Adipocyte (in vitro differentiated cells): ENCODE results near the gene ATAD3B.

Source experiments
- DNase-seq: peaks from one replicate; pipeline ENCODE4 v3.0.0-alpha.2; 2015; ENCODE audit warnings: low read depth
- H3K27me3 ChIP-seq: replicated peaks from 2 replicates; pipeline ENCODE4 v1.7.0; 2013; ENCODE audit warnings: mild to moderate bottlenecking, low read length, moderate library complexity; ENCODE audit not compliant: control insufficient read depth, insufficient read depth
- H3K36me3 ChIP-seq: 2 replicates; pipeline ENCODE4 v1.7.0; 2013; ENCODE audit warnings: low read length, mild to moderate bottlenecking, moderate library complexity; ENCODE audit not compliant: control insufficient read depth, insufficient read depth, severe bottlenecking
- H3K4me1 ChIP-seq: 2 replicates; pipeline ENCODE4 v1.7.0; 2013; ENCODE audit warnings: mild to moderate bottlenecking, low read length, moderate library complexity; ENCODE audit not compliant: control insufficient read depth, insufficient read depth
- H3K4me3 ChIP-seq: 2 replicates; pipeline ENCODE4 v1.7.0; 2013; ENCODE audit warnings: mild to moderate bottlenecking, low read length, moderate library complexity
- H3K9ac ChIP-seq: 2 replicates; pipeline ENCODE4 v1.7.0; 2013; ENCODE audit warnings: mild to moderate bottlenecking, low read length, moderate library complexity
- H3K9me3 ChIP-seq: 2 replicates; pipeline ENCODE4 v1.7.0; 2013; ENCODE audit warnings: mild to moderate bottlenecking, low read length, moderate library complexity; ENCODE audit not compliant: control insufficient read depth

Gene ATAD3B

DNA sequence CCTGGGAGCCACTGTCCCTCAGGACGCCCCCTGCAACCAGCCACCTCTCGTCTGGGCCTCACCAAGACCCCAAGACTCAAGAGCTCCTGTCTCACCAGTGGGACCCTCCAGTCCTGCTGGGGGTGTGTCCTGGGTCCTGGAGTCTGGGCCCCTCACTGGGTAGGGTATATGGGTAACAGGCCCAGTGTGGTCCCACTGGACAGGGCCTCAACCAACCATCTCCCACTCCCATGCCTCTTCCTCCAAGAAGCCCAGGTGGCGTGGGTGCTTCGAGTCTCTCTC lies 36.8 kb upstream of the ATAD3B start:
- H3K36me3 ChIP-seq = no peaks in the 10 kb centered on the region
- peaks cover 29% of the 10 kb centered on the region for H3K4me1 ChIP-seq

DNA sequence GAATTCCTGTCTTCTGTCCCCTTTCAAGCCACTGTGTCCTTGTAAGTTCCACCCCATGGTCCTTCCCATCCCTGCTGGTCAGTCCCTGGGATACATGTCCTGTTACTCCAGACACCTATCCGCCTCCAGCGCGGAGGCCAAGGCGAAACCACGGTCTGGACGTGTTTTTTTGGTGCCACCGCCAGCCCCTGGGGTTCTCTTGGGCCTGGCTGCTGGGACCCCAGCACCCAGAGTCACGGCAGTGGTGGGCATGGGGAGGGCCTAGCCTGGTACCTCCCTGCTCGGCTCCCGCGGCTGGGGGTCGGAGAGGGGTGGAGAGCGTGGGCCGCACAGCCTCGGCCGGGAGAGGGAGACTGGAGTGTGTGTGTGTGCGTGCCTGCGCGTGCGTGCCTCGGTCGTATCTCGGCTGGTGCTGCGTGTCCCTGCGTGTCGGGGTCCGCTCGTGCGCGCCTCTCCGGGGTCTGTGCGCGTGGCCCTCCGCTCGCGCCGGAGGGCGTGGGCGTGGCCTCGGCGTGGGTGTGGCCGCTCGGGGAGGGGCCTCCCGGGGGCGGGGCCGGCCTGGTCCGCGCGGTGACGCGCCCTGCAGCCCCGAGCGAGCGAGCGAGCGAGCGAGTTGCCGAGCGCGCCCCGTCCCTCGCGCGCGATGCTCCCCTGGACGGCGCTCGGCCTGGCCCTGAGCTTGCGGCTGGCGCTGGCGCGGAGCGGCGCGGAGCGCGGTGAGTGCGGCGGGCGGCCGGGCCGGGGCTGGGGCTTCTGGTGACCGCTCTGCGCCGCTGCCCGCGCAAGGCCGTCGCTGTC lies 36.3 kb upstream of the ATAD3B start, which contains the start of gene VWA1:
Gene VWA1, plus strand, starts transcription at position 585 of the 798 bp plus-strand sequence. Its CDS starts 59 bp downstream, at position 644.
- no peaks in the 10 kb centered on the region for H3K27me3 ChIP-seq
- peak; percentile 83 for DNase-seq
- H3K9ac ChIP-seq = no peak within 1 kb of the TSS
- H3K4me1 ChIP-seq = peaks cover 23% of the 10 kb centered on the region
- no peaks in the 10 kb centered on the region for H3K9me3 ChIP-seq
- peak within 1 kb of the TSS; percentile 59 for H3K4me3 ChIP-seq
- H3K36me3 ChIP-seq = no peaks in the 10 kb centered on the region

More for the DNA sequence above, 36.8 kb upstream of the ATAD3B start:
- DNase-seq = no peak
- H3K27me3 ChIP-seq = no peaks in the 10 kb centered on the region
- no peak overlapping the region for H3K4me3 ChIP-seq
- H3K9ac ChIP-seq = no peak overlapping the region
- no peaks in the 10 kb centered on the region for H3K9me3 ChIP-seq

DNA sequence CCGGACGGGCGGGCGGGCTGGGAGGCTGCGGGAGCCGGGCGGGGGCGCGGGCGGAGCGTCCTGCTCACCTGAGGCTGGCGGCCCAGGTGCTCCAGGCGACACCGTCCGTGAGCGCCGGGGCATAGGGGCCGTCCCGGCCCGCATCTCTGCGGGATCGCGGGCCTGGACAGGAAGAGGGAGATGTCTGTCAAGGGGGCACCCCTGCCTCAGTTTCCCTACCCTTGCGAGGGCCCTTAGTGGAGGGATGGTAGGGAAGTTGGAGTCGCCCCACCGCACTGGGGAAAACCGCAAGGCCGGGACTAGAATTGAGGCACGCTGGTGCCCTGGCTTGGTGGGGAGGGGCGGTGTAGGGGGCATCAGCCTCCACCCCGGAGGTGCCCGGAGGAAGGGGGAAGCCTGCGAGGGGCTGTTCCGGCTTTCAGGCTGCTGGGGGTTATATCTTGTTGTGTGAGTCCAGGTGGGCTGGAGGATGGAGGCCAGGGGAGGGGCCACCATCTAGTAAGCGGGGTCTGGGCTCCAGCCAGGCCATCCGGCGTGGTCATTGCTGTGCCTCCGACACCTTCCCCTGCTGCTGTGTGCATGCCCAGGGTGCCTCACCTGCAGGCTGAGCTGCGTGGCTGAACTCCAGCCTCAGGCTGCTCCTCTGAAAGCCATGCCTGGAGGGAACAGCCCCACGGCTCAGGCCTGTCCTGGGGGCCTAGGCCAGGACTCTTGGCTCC lies 35.5 kb upstream of the ATAD3B start:
- Histone ChIP-seq H3K27me3 (no peaks in the 10 kb centered on the region), H3K9me3 (no peaks in the 10 kb centered on the region), H3K4me1 (peaks cover 20% of the 10 kb centered on the region), H3K36me3 (no peaks in the 10 kb centered on the region), H3K9ac (no peak overlapping the region), H3K4me3 (no peak overlapping the region)
- DNase-seq = no peak

DNA sequence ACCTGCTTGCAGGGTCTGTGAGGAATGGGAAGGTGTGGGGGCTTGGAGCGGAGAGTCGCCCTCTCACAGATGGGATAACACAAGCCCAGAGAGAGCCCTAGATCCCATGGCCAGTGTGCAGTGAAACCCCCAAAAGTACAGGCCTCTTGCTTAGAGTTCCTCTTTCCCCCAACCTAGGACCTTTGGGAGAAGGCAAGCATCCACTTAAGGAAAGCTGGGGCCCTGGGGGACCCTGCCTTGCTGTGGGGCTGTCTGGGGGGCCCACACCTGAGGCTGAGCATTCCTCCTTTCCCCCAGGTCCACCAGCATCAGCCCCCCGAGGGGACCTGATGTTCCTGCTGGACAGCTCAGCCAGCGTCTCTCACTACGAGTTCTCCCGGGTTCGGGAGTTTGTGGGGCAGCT lies 34.9 kb upstream of the ATAD3B start:
- Histone ChIP-seq H3K9me3 (no peaks in the 10 kb centered on the region), H3K27me3 (no peaks in the 10 kb centered on the region), H3K9ac (no peak overlapping the region), H3K4me3 (no peak overlapping the region), H3K36me3 (no peaks in the 10 kb centered on the region), H3K4me1 (peaks cover 23% of the 10 kb centered on the region)
- DNase-seq = no peak

DNA sequence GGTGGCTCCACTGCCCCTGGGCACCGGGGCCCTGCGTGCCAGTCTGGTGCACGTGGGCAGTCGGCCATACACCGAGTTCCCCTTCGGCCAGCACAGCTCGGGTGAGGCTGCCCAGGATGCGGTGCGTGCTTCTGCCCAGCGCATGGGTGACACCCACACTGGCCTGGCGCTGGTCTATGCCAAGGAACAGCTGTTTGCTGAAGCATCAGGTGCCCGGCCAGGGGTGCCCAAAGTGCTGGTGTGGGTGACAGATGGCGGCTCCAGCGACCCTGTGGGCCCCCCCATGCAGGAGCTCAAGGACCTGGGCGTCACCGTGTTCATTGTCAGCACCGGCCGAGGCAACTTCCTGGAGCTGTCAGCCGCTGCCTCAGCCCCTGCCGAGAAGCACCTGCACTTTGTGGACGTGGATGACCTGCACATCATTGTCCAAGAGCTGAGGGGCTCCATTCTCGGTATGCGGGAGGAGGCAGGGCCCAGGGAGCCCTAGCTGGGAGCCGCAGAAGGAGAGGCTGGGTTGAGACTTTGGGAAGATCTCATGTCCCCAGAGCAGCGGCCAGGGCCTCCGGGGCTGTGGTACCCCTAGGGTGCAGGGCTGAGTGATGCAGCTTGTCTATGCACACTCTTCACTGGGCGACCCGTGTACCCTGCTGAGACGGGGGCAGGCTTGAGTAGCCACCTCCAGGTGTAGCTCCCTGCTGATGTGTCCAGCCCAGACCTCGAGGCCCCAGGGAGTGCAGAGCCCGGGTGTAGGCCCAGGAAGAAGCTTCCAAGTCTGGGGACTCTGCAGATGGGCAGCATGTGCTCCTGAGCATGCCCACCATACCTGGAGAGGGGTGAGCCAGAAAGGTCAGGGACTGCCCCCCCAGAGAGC lies 34.3 kb upstream of the ATAD3B start:
- Histone ChIP-seq H3K36me3 (no peaks in the 10 kb centered on the region), H3K27me3 (no peaks in the 10 kb centered on the region), H3K4me3 (no peak overlapping the region), H3K9ac (no peak overlapping the region), H3K4me1 (peaks cover 17% of the 10 kb centered on the region), H3K9me3 (no peaks in the 10 kb centered on the region)
- DNase-seq = no peak

DNA sequence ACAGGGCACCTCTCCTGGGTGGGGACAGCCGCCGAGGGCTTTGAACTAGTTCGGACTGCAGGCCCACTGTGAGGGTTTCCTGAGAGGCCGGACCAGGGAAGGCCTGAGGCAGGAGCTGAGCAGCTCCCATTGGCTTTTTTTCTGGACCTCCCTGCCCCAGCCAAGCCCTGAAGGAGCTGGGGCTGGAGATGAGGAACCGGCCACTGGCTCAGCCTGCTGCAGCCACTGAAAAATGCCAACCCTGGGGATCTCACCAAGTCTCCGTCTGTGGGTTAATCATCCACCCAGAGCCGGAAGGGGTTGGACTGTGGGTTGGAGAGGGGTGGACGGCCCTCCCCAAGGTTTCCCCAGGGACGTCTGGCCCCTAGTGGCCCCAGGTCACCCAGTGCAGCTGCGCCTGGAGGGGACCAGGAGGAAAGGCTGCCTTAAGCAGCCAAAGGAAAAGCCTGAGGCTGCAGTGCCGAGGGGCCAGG lies 33.6 kb upstream of the ATAD3B start:
- no peak overlapping the region for H3K9ac ChIP-seq
- H3K4me1 ChIP-seq = peaks cover 14% of the 10 kb centered on the region
- no peaks in the 10 kb centered on the region for H3K36me3 ChIP-seq
- no peaks in the 10 kb centered on the region for H3K9me3 ChIP-seq
- H3K4me3 ChIP-seq = no peak overlapping the region
- no peak for DNase-seq
- H3K27me3 ChIP-seq = no peaks in the 10 kb centered on the region

DNA sequence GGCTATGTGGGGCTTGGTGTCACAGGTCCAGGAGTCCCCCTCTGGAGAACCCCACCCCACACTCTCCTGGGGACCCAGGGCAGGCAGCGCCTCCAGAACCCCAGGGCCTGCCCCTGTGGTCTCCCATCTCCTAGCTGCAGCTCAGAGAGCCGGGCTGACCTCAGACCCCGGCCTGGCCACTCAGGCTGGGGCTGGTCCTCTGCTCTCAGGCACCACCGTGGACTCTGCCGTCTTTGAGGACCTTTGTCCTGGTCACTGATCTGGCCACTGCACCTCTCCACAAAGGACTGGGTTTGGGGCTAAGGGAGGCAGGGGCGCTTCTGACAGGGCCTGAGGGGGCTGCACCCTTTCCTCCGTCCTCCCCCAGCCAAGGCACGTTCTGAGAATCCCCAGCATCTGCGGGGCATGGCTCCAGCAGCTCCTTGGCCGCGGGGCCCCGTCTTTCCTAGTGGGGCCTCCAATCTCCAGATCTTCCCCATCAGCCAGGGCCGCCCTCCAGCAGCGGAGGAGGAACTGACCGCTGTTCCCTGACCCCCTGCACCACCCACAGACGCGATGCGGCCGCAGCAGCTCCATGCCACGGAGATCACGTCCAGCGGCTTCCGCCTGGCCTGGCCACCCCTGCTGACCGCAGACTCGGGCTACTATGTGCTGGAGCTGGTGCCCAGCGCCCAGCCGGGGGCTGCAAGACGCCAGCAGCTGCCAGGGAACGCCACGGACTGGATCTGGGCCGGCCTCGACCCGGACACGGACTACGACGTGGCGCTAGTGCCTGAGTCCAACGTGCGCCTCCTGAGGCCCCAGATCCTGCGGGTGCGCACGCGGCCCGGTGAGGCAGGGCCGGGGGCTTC lies 32.8 kb upstream of the ATAD3B start:
- Histone ChIP-seq H3K36me3 (no peaks in the 10 kb centered on the region), H3K9ac (no peak overlapping the region), H3K27me3 (no peaks in the 10 kb centered on the region), H3K9me3 (no peaks in the 10 kb centered on the region), H3K4me1 (peaks cover 7% of the 10 kb centered on the region), H3K4me3 (no peak overlapping the region)
- no peak for DNase-seq

DNA sequence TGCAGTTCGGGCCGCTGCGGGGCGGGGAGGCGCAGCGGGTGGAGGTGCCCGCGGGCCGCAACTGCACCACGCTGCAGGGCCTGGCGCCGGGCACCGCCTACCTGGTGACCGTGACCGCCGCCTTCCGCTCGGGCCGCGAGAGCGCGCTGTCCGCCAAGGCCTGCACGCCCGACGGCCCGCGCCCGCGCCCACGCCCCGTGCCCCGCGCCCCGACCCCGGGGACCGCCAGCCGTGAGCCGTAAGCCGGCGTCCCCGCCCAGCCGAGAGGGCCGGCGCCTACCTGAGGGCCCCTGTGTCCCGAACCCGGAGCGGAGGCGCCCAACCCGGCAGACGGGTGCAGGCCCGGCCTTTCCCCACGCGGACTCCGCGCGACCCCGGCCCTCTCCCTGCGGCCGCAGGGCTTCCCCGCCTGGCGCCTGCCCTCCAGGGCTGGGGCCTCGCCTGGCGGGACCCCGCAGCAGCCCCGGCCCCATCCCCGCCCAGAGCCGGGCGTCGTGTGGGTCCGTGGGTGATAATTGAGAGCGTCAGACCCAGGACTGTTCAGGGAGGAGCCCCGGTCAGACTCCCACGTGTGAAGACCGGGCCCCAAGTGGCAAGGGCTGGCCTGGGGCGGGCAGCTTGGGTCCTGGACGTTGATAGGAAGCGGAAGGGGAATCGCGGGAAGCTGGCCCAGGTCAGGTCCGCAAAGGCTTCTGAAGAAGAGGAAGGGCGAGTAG lies 31.9 kb upstream of the ATAD3B start:
- H3K9me3 ChIP-seq = no peaks in the 10 kb centered on the region
- no peak overlapping the region for H3K9ac ChIP-seq
- DNase-seq = no peak
- H3K36me3 ChIP-seq = no peaks in the 10 kb centered on the region
- H3K4me1 ChIP-seq = peaks cover 7% of the 10 kb centered on the region
- no peak overlapping the region for H3K4me3 ChIP-seq
- H3K27me3 ChIP-seq = no peaks in the 10 kb centered on the region

DNA sequence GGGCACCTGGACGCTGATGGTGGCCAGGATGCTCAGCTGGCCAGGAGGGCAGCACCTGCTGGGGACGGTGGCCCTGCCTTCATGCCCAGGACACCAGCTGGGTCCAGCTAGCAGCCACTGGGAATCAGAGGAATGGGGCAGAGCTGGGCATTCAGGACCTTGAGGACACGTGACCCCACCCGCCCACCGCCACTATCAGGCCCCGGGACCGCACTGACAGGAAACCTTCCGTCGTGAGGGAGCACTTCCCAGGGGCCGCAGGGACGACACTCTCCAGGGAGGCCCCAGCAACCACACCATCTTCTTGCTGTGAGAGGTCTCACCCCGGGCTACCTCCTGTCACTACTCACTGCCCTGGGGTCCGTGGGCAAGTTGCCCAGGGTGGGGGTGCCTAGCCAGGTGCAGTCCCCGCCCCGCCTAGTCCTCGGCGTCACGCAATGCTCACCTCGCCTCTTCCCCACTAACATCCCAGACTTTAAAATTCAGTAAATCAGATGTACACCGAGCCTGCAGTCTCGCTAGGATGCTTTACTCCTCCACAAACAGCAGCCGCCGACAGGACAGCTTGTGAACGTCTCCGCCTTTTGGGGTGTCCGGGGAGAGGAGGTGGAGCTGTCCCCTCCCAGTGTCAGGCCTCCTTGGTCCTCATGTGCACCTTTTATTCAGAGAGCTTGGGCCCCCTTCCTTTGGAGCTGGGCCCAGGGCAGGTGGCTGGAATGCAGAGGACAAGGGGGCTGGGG lies 31.1 kb upstream of the ATAD3B start:
- Histone ChIP-seq H3K9me3 (no peaks in the 10 kb centered on the region), H3K9ac (no peak overlapping the region), H3K4me3 (no peak overlapping the region), H3K4me1 (peaks cover 7% of the 10 kb centered on the region), H3K27me3 (no peaks in the 10 kb centered on the region), H3K36me3 (no peaks in the 10 kb centered on the region)
- no peak for DNase-seq
